WTC11 (cell line): Measurements from ENCODE around the gene FGFR4. TPM values are rescaled to one million over a fixed set of nuclear protein-coding genes. Genes with fewer than 3 reads are reported as not detected.

Experiments used
- ATAC-seq: fragments of 200-7000 bp; cut with Tn5 transposase; 2 replicates; pipeline ENCODE4 v1.10.0; 2021; ENCODE audit warnings: mild to moderate bottlenecking, moderate library complexity
- CTCF ChIA-PET: fragments of 300-600 bp; sonication (Branson Sonifier 250); formaldehyde crosslinking; loops from one replicate; lab custom pipeline; 2021; ENCODE audit warnings: antibody characterized with exemption; lab: Charles Lee
- POLR2A ChIA-PET: fragments of 350-600 bp; sonication (Branson Sonifier 250); formaldehyde crosslinking; loops from one replicate; lab custom pipeline; 2021; ENCODE audit warnings: antibody characterized with exemption; lab: Charles Lee
- DNase-seq: peaks from one replicate; pipeline ENCODE4 v3.0.0; 2021; ENCODE audit warnings: low spot score
- H3K27ac Mint-ChIP-seq: 2 replicates; pipeline ENCODE4 v1.8.0; 2021; ENCODE audit warnings: mixed read lengths
- H3K27me3 Mint-ChIP-seq: 2 replicates; pipeline ENCODE4 v1.8.0; 2021; ENCODE audit warnings: low read depth, mild to moderate bottlenecking, moderate library complexity, mixed read lengths
- H3K36me3 Mint-ChIP-seq: 2 replicates; pipeline ENCODE4 v1.8.0; 2021; ENCODE audit warnings: mixed read lengths
- H3K4me1 Mint-ChIP-seq: 2 replicates; pipeline ENCODE4 v1.8.0; 2022; ENCODE audit warnings: mixed read lengths
- H3K4me3 Mint-ChIP-seq: 2 replicates; pipeline ENCODE4 v1.8.0; 2021; ENCODE audit warnings: mild to moderate bottlenecking, moderate library complexity, mixed read lengths
- H3K9me3 Mint-ChIP-seq: 2 replicates; pipeline ENCODE4 v1.8.0; 2021; ENCODE audit warnings: mixed read lengths
- ETV6 ChIP-seq: sonication (generic); formaldehyde crosslinking; IDR thresholded peaks from 2 replicates; pipeline ENCODE4 v1.8.1; 2022; ENCODE audit warnings: mild to moderate bottlenecking, missing genetic modification reagents
- JUN ChIP-seq: sonication (generic); formaldehyde crosslinking; IDR thresholded peaks from 2 replicates; pipeline ENCODE4 v1.8.0; 2023; ENCODE audit warnings: mild to moderate bottlenecking, missing genetic modification reagents
- KAT7 ChIP-seq: sonication (generic); formaldehyde crosslinking; IDR thresholded peaks from 2 replicates; pipeline ENCODE4 v1.8.1; 2023; ENCODE audit warnings: missing genetic modification reagents, mild to moderate bottlenecking, borderline replicate concordance
- MYBL2 ChIP-seq: sonication (generic); formaldehyde crosslinking; IDR thresholded peaks from 2 replicates; pipeline ENCODE4 v1.8.1; 2023; ENCODE audit warnings: mild to moderate bottlenecking, moderate library complexity, missing genetic modification reagents
- NFYB ChIP-seq: sonication (generic); formaldehyde crosslinking; conservative IDR thresholded peaks from 2 replicates; pipeline ENCODE4 v1.8.0; 2022; ENCODE audit warnings: low read depth, missing genetic modification reagents
- NR2C2 ChIP-seq: sonication (generic); formaldehyde crosslinking; IDR thresholded peaks from 2 replicates; pipeline ENCODE4 v1.8.0; 2022; ENCODE audit warnings: mild to moderate bottlenecking, missing genetic modification reagents
- NR3C1 ChIP-seq: sonication (generic); formaldehyde crosslinking; conservative IDR thresholded peaks from 2 replicates; pipeline ENCODE4 v1.8.1; 2023; ENCODE audit warnings: low read depth, mild to moderate bottlenecking, missing genetic modification reagents
- ZNF317 ChIP-seq: sonication (generic); formaldehyde crosslinking; IDR thresholded peaks from 2 replicates; pipeline ENCODE4 v1.8.1; 2023; ENCODE audit warnings: low read depth, mild to moderate bottlenecking, moderate library complexity, missing genetic modification reagents, borderline replicate concordance
- total RNA-seq: library from RNA; stranded (reverse); gene quantifications from 3 replicates; pipeline ENCODE4 v1.2.3, GENCODE V29; 2021
- TF ChIP-seq, protein P1 (sequence below): sonication (generic); formaldehyde crosslinking; IDR thresholded peaks from 2 replicates; pipeline ENCODE4 v1.8.0; 2022; ENCODE audit warnings: missing genetic modification reagents
- TF ChIP-seq, protein P2 (sequence below): fragments of 200-600 bp; IDR thresholded peaks from 2 replicates; pipeline ENCODE4 v1.8.0; 2022; ENCODE audit warnings: antibody characterized with exemption
- TF ChIP-seq, protein P3 (sequence below): sonication (generic); formaldehyde crosslinking; IDR thresholded peaks from 2 replicates; pipeline ENCODE4 v1.8.0; 2022; ENCODE audit warnings: mild to moderate bottlenecking, missing genetic modification reagents
- TF ChIP-seq, protein P4 (sequence below): sonication (generic); formaldehyde crosslinking; IDR thresholded peaks from 2 replicates; pipeline ENCODE4 v1.8.1; 2023; ENCODE audit warnings: mild to moderate bottlenecking, missing genetic modification reagents

FGFR4 gene
- total RNA-seq, 1 experiment from 2014 or later: 108 TPM

DNA sequence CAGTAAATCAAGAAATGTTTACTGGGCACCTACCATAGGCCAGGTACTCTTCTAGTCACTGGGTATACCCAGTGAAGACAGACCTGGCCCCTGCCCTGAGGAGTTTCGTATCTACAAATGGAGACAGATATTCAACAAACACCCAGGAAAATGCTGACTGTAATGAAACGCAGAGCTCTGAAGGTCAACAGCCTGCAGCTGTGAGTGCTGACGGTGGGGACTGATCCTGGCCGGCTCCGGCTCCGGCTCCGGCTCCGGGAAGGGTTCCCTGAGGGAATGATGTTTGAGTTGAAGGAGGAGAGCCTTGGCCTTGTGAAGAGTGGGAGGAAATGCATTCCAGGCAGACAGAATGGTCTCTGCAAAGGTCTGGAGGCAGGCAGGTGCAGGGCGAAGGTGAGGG lies 23.1 kb downstream of the FGFR4 start:
- Mint-ChIP-seq H3K27ac (no peak overlapping the region; the same call in none of the 2 replicates), H3K27me3 (no peaks in the 10 kb centered on the region; the same call in 1 of the 2 replicates), H3K4me1 (peaks cover 7% of the 10 kb centered on the region), H3K9me3 (no peaks in the 10 kb centered on the region)
- CTCF ChIA-PET: interaction anchor here (1.2 to 7.5 kb wide), 7 partner anchors 11 to 452 kb away, joined by 4 to 156 read pairs (median 6); partner anchors contain the start of gene FGFR4
- POLR2A ChIA-PET: no interaction called here
- ATAC-seq: no peak
- TF ChIP-seq JUN (CRISPR knock-in tag) (no peak), KAT7 (CRISPR knock-in tag) (no peak)
- TF ChIP-seq, protein P1, sequence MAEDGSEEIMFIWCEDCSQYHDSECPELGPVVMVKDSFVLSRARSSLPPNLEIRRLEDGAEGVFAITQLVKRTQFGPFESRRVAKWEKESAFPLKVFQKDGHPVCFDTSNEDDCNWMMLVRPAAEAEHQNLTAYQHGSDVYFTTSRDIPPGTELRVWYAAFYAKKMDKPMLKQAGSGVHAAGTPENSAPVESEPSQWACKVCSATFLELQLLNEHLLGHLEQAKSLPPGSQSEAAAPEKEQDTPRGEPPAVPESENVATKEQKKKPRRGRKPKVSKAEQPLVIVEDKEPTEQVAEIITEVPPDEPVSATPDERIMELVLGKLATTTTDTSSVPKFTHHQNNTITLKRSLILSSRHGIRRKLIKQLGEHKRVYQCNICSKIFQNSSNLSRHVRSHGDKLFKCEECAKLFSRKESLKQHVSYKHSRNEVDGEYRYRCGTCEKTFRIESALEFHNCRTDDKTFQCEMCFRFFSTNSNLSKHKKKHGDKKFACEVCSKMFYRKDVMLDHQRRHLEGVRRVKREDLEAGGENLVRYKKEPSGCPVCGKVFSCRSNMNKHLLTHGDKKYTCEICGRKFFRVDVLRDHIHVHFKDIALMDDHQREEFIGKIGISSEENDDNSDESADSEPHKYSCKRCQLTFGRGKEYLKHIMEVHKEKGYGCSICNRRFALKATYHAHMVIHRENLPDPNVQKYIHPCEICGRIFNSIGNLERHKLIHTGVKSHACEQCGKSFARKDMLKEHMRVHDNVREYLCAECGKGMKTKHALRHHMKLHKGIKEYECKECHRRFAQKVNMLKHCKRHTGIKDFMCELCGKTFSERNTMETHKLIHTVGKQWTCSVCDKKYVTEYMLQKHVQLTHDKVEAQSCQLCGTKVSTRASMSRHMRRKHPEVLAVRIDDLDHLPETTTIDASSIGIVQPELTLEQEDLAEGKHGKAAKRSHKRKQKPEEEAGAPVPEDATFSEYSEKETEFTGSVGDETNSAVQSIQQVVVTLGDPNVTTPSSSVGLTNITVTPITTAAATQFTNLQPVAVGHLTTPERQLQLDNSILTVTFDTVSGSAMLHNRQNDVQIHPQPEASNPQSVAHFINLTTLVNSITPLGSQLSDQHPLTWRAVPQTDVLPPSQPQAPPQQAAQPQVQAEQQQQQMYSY (CRISPR knock-in tag): peak; percentile 80; the same call in 1 of the 2 replicates
- TF ChIP-seq, all 79 proteins: peak for 1
- H3K4me3 Mint-ChIP-seq: no peak overlapping the region
- no peak for DNase-seq
- H3K36me3 Mint-ChIP-seq: no peaks in the 10 kb centered on the region

DNA sequence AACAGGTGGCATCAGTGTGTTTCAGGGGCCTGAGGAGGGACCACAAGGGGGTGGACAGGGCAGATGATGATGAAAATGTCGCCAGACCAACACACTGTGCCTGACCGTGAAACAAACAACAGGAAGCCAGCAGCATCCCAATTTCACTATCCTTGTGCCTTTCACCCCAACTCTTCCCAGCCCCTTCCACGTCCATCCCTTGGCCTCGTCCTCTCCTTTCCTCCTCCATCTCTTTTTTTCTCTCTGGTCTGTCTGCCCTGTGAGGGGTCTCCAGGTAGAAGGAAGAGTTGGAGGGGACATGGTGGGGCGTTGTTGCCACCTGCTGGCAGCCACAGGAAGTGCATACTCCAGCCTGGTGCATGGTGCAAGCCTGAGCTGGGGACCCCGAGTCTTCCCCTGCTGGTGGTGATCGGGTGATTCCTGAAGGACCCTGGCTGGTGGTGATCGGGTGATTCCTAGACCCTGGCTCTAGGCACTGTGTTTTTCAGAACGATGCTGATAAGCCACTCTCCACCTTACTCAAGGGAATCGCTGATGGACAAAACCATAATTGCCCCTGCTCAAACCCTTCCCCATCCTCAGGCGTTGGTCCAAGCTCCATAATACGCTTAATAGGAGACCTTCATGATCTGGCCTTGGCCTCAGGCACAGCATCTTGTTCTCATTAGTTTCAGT lies 25.1 kb downstream of the FGFR4 start:
- Mint-ChIP-seq H3K4me3 (no peak overlapping the region), H3K27ac (no peak overlapping the region), H3K27me3 (peaks cover 5% of the 10 kb centered on the region)
- CTCF ChIA-PET: interaction anchor here (0.5 to 7.5 kb wide), 66 partner anchors 10 to 533 kb away, joined by 3 to 156 read pairs (median 4); partner anchors contain the start of genes FGFR4, GRK6, HK3 and NSD1
- no peak for TF ChIP-seq NFYB (CRISPR knock-in tag)
- TF ChIP-seq, protein P2, sequence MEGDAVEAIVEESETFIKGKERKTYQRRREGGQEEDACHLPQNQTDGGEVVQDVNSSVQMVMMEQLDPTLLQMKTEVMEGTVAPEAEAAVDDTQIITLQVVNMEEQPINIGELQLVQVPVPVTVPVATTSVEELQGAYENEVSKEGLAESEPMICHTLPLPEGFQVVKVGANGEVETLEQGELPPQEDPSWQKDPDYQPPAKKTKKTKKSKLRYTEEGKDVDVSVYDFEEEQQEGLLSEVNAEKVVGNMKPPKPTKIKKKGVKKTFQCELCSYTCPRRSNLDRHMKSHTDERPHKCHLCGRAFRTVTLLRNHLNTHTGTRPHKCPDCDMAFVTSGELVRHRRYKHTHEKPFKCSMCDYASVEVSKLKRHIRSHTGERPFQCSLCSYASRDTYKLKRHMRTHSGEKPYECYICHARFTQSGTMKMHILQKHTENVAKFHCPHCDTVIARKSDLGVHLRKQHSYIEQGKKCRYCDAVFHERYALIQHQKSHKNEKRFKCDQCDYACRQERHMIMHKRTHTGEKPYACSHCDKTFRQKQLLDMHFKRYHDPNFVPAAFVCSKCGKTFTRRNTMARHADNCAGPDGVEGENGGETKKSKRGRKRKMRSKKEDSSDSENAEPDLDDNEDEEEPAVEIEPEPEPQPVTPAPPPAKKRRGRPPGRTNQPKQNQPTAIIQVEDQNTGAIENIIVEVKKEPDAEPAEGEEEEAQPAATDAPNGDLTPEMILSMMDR: peak; percentile 97
- TF ChIP-seq ETV6 (CRISPR knock-in tag): peak; percentile 34; the same call in 1 of the 2 replicates
- TF ChIP-seq, protein P1 (CRISPR knock-in tag): peak; percentile 52; the same call in 1 of the 2 replicates
- TF ChIP-seq, all 79 proteins: peak for 3
- ATAC-seq (peak; percentile 85), DNase-seq (peak; percentile 94)
- POLR2A ChIA-PET: interaction anchor here (1.0 kb wide), 1 partner anchor 29 kb away, joined by 4 read pairs; no protein-coding TSS in a partner anchor
- Mint-ChIP-seq H3K36me3 (no peaks in the 10 kb centered on the region), H3K4me1 (peaks cover 11% of the 10 kb centered on the region), H3K9me3 (no peaks in the 10 kb centered on the region)

DNA sequence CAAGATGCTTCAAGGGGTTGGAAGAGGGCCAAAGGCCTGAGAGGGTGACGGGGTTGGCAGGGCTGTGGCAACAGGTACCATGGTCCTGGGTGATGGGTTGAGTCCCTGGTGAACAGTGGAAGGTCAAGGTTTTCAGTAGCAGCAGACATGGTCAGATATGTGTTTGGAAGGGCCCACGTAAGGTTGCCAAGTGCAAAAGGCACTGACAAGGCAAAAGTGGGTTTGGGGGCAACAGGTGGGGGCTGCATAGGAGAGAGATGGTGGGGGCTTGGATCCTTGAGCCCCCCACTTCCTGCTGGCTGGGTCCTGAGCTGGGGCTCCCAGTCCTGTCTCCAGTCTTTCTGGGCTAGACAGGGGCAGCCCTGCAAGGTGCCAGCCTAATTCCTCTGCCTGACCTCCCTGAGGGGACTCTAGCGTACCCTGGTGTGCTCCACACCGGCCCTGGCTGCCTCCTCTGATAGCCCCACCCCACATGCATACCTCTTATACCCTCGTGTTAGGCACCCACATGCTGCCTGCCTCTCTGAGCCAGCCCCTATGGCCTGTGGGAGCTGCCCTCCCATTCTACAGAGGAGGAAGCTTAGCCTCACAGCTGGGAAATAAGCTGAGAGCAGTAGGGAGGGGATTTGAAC lies 26.0 kb downstream of the FGFR4 start:
- POLR2A ChIA-PET: interaction anchor here (1.0 kb wide), 1 partner anchor 30 kb away, joined by 4 read pairs; no protein-coding TSS in a partner anchor
- no peak overlapping the region for H3K4me3 Mint-ChIP-seq
- ATAC-seq: no peak
- TF ChIP-seq NR3C1 (no peak), MYBL2 (no peak), ZNF317 (CRISPR knock-in tag) (no peak), NR2C2 (CRISPR knock-in tag) (no peak)
- TF ChIP-seq, protein P3, sequence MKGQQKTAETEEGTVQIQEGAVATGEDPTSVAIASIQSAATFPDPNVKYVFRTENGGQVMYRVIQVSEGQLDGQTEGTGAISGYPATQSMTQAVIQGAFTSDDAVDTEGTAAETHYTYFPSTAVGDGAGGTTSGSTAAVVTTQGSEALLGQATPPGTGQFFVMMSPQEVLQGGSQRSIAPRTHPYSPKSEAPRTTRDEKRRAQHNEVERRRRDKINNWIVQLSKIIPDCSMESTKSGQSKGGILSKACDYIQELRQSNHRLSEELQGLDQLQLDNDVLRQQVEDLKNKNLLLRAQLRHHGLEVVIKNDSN: no peak
- TF ChIP-seq, protein P4, sequence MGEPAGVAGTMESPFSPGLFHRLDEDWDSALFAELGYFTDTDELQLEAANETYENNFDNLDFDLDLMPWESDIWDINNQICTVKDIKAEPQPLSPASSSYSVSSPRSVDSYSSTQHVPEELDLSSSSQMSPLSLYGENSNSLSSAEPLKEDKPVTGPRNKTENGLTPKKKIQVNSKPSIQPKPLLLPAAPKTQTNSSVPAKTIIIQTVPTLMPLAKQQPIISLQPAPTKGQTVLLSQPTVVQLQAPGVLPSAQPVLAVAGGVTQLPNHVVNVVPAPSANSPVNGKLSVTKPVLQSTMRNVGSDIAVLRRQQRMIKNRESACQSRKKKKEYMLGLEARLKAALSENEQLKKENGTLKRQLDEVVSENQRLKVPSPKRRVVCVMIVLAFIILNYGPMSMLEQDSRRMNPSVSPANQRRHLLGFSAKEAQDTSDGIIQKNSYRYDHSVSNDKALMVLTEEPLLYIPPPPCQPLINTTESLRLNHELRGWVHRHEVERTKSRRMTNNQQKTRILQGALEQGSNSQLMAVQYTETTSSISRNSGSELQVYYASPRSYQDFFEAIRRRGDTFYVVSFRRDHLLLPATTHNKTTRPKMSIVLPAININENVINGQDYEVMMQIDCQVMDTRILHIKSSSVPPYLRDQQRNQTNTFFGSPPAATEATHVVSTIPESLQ: no peak
- TF ChIP-seq, protein P2: no peak

More for the DNA sequence above, 26.0 kb downstream of the FGFR4 start:
- no peak for DNase-seq
- no peaks in the 10 kb centered on the region for H3K36me3 Mint-ChIP-seq
- H3K27me3 Mint-ChIP-seq: peaks cover 11% of the 10 kb centered on the region
- H3K4me1 Mint-ChIP-seq: peaks cover 11% of the 10 kb centered on the region
- no peaks in the 10 kb centered on the region for H3K9me3 Mint-ChIP-seq
- H3K27ac Mint-ChIP-seq: no peak overlapping the region
- CTCF ChIA-PET: interaction anchor here (0.5 to 7.5 kb wide), 67 partner anchors 10 to 534 kb away, joined by 3 to 156 read pairs (median 4); partner anchors contain the start of genes FGFR4, GRK6, HK3 and NSD1
